Coronary artery (tissue), 2 donors: ENCODE results near the gene CBFA2T2.
"Not testable (repeated sequence)": the region's sequence is repeated elsewhere in the genome, so short reads cannot be mapped to it uniquely, and the experiment has no call there.

Experiments
- DNase-seq: peaks from one replicate; pipeline ENCODE4 v3.0.0-alpha.2; 2017; ENCODE audit warnings: low spot score
- H3K27ac ChIP-seq, 2 donors: fragments of 200-600 bp; sonication (generic); one replicate each; pipeline ENCODE4 v1.5.1; 2016 to 2019
- H3K4me3 ChIP-seq: fragments of 200-600 bp; sonication (generic); 2 replicates; pipeline ENCODE4 v1.5.1; 2016; ENCODE audit warnings: mild to moderate bottlenecking, moderate library complexity
- TF ChIP-seq, protein P1 (sequence below): fragments of 200-600 bp; sonication (generic); IDR thresholded peaks from one replicate; pipeline ENCODE4 v1.5.1; 2019; ENCODE audit warnings: antibody characterized with exemption

The CBFA2T2 gene

DNA sequence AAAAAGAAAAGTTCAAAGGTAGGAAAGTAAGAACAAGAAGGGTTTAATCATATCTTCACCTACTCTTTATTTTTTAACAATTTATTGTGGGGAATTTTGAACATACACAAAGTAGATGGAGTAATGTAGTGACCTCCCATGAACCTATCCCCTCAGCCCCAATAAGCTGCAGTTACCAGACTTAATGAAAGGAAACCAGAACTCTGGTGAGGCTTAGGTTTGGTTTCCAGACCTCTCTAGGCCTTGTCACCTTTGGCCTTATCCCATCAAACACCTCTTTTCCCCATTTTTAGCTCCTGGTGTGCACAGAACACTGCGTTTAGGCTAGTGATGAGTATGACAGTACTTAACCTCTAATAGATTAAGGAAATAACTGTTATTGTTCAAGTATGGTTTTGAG is 42.0 kb downstream of the CBFA2T2 start:
- TF ChIP-seq, protein P1, sequence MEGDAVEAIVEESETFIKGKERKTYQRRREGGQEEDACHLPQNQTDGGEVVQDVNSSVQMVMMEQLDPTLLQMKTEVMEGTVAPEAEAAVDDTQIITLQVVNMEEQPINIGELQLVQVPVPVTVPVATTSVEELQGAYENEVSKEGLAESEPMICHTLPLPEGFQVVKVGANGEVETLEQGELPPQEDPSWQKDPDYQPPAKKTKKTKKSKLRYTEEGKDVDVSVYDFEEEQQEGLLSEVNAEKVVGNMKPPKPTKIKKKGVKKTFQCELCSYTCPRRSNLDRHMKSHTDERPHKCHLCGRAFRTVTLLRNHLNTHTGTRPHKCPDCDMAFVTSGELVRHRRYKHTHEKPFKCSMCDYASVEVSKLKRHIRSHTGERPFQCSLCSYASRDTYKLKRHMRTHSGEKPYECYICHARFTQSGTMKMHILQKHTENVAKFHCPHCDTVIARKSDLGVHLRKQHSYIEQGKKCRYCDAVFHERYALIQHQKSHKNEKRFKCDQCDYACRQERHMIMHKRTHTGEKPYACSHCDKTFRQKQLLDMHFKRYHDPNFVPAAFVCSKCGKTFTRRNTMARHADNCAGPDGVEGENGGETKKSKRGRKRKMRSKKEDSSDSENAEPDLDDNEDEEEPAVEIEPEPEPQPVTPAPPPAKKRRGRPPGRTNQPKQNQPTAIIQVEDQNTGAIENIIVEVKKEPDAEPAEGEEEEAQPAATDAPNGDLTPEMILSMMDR = no peak
- Histone ChIP-seq H3K4me3 (no peak overlapping the region), H3K27ac (peak overlapping the region in 1 of 2 donors; percentile 14)
- no peak for DNase-seq

- Histone ChIP-seq H3K27ac (no peak overlapping the region), H3K4me3 (no peak overlapping the region)
- TF ChIP-seq, protein P1 = no peak
- DNase-seq = no peak
Observed at GRCh38 chr20:33532753-33533459, 43.0 kb downstream of the CBFA2T2 start.

- not testable (repeated sequence) for DNase-seq, H3K27ac ChIP-seq, H3K4me3 ChIP-seq
Observed at GRCh38 chr20:33535717-33536116, 45.8 kb downstream of the CBFA2T2 start.

DNA sequence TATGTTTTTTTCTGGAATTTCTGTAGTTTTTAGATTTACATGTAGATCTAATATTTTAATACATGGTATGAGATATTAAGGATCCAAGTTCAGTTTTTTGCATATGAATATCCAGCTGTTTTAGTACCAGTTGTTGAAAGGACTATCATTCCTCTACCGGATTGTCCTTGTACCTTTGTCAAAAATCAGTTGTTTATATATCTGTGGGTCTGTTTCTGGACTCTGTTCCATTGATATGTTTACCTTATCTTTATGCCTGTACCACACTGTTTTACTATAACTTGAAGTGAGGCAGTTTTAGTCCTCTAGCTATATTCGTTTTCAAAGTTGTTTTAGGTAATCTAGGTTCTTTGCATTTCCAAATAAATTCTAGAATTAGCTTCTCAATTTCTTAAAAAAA is 47.7 kb downstream of the CBFA2T2 start:
- TF ChIP-seq, protein P1 = no peak
- no peak for DNase-seq

GRCh38 chr20:33539129-33539528 is 49.2 kb downstream of the CBFA2T2 start:
- Histone ChIP-seq H3K4me3 (no peak overlapping the region), H3K27ac (no peak overlapping the region)
- DNase-seq = no peak
- TF ChIP-seq, protein P1 = no peak

More for the DNA sequence above, 47.7 kb downstream of the CBFA2T2 start:
- Histone ChIP-seq H3K4me3 (no peak overlapping the region), H3K27ac (no peak overlapping the region)

GRCh38 chr20:33540427-33540826 is 50.5 kb downstream of the CBFA2T2 start:
- no peak for DNase-seq
- TF ChIP-seq, protein P1 = no peak
- no peak overlapping the region for H3K4me3 ChIP-seq
- no peak overlapping the region for H3K27ac ChIP-seq

DNA sequence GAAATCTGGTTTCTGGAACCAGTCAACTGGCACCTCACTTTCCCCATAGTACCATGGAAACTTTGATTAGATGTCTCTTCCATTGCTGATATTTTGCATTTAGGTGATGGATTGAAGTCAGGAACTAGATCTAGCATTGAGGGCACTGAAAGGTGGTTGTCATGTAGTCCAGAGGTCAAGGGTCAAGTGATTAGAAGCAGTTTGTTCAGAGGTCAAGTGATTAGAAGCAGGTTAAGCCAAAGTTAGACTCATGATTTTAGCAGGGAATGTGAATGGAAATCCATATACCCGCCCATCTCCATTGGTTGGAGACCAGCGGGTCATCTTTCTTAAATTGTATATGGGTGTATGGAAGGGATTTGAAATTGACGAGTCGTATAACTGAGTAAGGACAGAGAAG is 51.2 kb downstream of the CBFA2T2 start:
- no peak overlapping the region for H3K4me3 ChIP-seq
- DNase-seq = no peak
- TF ChIP-seq, protein P1 = no peak
- no peak overlapping the region for H3K27ac ChIP-seq
